ENCODE data around the gene SP6. TPM values are rescaled to one million over a fixed set of nuclear protein-coding genes. Genes with fewer than 3 reads are reported as not detected.
A peak's percentile ranks its signal among the peaks of the same experiment; 100 is the strongest.

SP6 gene
- total and polyA plus RNA-seq, 2 of the 8 experiments (the other 6 are each of a cell fraction or from before 2014, with no cell fraction given), result 1.2 to 1.5 TPM

DNA sequence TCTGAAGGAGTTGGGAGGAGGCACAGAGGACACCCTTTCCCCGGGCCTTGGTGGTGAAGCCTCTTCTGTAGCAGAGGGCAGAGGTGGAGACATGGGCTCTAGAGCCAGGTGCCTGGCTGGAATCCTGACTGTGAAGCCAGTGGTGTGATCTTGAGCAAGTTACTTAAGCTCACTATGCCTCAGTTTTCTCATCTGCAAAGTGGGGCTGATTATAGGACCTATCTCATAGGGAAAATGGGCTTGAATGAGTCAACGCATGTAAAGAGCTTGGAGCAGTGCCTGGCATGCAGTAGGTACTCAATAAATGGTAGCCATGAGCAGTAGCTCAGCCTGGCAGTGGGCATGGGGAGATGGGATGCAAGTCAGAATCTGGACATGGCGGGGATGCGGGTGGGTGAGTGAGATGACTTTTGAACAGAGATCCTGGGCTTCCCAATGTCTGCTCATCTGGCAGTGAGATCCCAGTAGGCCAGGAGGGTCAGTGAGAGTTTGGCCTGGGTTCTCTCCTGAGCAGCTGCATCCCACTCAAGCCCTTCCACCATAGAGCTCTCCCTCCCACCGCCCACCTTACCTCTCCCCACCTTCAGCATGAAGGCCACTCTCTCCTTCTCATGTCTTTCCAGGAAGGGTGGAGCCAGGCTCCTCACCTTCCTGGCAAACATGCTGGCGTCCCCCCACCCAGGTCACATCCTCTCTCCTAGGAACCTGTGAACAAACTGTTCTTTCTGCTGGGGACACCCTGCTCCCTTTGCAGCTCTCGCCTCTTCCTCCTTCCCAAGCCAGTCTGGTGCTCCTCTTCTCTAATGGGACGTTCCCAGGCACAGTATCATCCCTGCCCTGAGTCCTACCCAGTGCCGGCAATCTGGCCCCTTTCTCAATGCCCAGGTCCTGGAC, 32.0 kb upstream of the SP6 start:
- Histone ChIP-seq H3K79me2 (ENCODE audit: control insufficient read depth in 1 of 2, insufficient read depth in 2 of 2, low read length in 2 of 2) (no peaks in the 10 kb centered on the region), H3K4me2 (ENCODE audit: insufficient read depth in 1 of 2, low read depth in 2 of 2, low read length in 2 of 2) (no peak overlapping the region), H3K27me3 (replicated peaks in 1 of 4; ENCODE audit: control insufficient read depth in 3 of 4, extremely low read depth in 1 of 4, insufficient read depth in 3 of 4, low read length in 3 of 4) (no peaks in the 10 kb centered on the region; a peak in 1 of 7 replicates), H3K4ac (replicated peaks; ENCODE audit: insufficient read length, low read depth, low read length) (no peak overlapping the region), H3K4me3 (ENCODE audit: extremely low read depth in 1 of 4, insufficient read depth in 2 of 4, low read depth in 3 of 4, low read length in 4 of 4) (no peak overlapping the region), H4K20me1 (replicated peaks in 1 of 2; ENCODE audit: control insufficient read depth in 1 of 2, insufficient read depth in 2 of 2, low read length in 2 of 2) (no peaks in the 10 kb centered on the region), H2BK15ac (ENCODE audit: low read length) (0 out of 2 replicates have a peak overlapping the region, but pooled peaks have one; percentile 49), H3K18ac (ENCODE audit: extremely low read depth, low read length) (no peak overlapping the region; the same call in 1 of the 2 replicates), H3K27ac (ENCODE audit: low read depth, low read length) (no peak overlapping the region), H3K4me1 (replicated peaks in 1 of 4; ENCODE audit: control insufficient read depth in 3 of 4, insufficient read depth in 4 of 4, low read length in 3 of 4) (peaks cover 0 to 18% (median 11%) of the 10 kb centered on the region in 4 experiments; a peak in 6 of 7 replicates), H3K23me2 (ENCODE audit: low read depth, low read length) (no peaks in the 10 kb centered on the region), H2BK5ac (ENCODE audit: low read depth, low read length) (no peak overlapping the region), H3K9ac (replicated peaks in 1 of 4; ENCODE audit: extremely low read depth in 1 of 4, low read depth in 3 of 4, low read length in 3 of 4) (no peak overlapping the region), H4K91ac (replicated peaks; ENCODE audit: insufficient read length, low read length) (no peak overlapping the region), H2BK12ac (ENCODE audit: low read depth, low read length) (0 out of 2 replicates have a peak overlapping the region, but pooled peaks have one; percentile 39), H4K8ac (ENCODE audit: extremely low read depth, insufficient read depth, low read length) (no peak overlapping the region), H3K36me3 (ENCODE audit: control insufficient read depth in 2 of 4, insufficient read depth in 4 of 4, low read length in 3 of 4) (no peaks in the 10 kb centered on the region), H3K79me1 (ENCODE audit: low read depth, low read length) (no peaks in the 10 kb centered on the region), H2BK120ac (replicated peaks; ENCODE audit: low read depth, low read length) (peak overlapping the region; percentile 33), H3K23ac (ENCODE audit: insufficient read length) (no peak overlapping the region), H2AFZ (ENCODE audit: low read length) (no peak overlapping the region), H4K5ac (ENCODE audit: insufficient read length, low read depth, low read length) (no peak overlapping the region), H2BK20ac (ENCODE audit: low read length) (no peak overlapping the region), H3K56ac (replicated peaks; ENCODE audit: insufficient read length, low read depth, low read length) (no peak overlapping the region), H3K9me3 (ENCODE audit: insufficient read depth in 2 of 2, low read depth in 1 of 2, low read length in 1 of 2) (no peaks in the 10 kb centered on the region), H3K14ac (ENCODE audit: insufficient read length) (no peak overlapping the region), H2AK5ac (ENCODE audit: low read depth, low read length) (no peak overlapping the region)
- DNase-seq (ENCODE audit: low read depth in 1 of 2, low spot score in 2 of 2), result no peak
- no peak for TF ChIP-seq CREB1 (IDR thresholded peaks at IDR 0.05)
- TF ChIP-seq SRF (IDR thresholded peaks at IDR 0.05; ENCODE audit: low read depth, low read length), result no peak
- no peak for TF ChIP-seq EGR1 (IDR thresholded peaks at IDR 0.05; ENCODE audit: borderline replicate concordance, low read depth, low read length)
- no peak for TF ChIP-seq POLR2AphosphoS5 (IDR thresholded peaks at IDR 0.05; ENCODE audit: low read depth, low read length)
- TF ChIP-seq TEAD4 (IDR thresholded peaks at IDR 0.05; ENCODE audit: low read depth, low read length), result no peak
- WGBS, 2 experiments (ENCODE audit: extremely low coverage in 1 of 2, insufficient coverage in 1 of 2, insufficient read length in 1 of 2, insufficient replicate concordance in 2 of 2, low coverage in 1 of 2, low lambda C conversion rate in 2 of 2, missing lambda C conversion rate in 1 of 2), result 82% methylated on average over 9 of the region's 9 CpGs; no CpG with 5 or more reads in 1 of the 2 experiments
- ChIA-PET POLR2A (ENCODE audit: partially characterized antibody) (interaction anchor here (0.9 to 2.2 kb wide), 6 partner anchors 8 to 51 kb away, joined by 3 to 9 read pairs (median 5); partner anchors contain the start of genes LRRC46, MRPL10 and SP2), CTCF (ENCODE audit: partially characterized antibody) (interaction anchor here (0.6 to 18.8 kb wide), 11 partner anchors 8 to 266 kb away, joined by 3 to 1206 read pairs (median 5); partner anchors contain the start of genes CDK5RAP3, SCRN2 and SP6)
- FAIRE-seq, result no peak

Data from H1 (cell line).